ENCODE results near the gene PARD3. TPM values are rescaled to one million over a fixed set of nuclear protein-coding genes. Genes with fewer than 3 reads are reported as not detected.

PARD3 gene
- total RNA-seq, 4 donors from 2014 or later = 42.6 to 63.6 (median 55.2) TPM

DNA sequence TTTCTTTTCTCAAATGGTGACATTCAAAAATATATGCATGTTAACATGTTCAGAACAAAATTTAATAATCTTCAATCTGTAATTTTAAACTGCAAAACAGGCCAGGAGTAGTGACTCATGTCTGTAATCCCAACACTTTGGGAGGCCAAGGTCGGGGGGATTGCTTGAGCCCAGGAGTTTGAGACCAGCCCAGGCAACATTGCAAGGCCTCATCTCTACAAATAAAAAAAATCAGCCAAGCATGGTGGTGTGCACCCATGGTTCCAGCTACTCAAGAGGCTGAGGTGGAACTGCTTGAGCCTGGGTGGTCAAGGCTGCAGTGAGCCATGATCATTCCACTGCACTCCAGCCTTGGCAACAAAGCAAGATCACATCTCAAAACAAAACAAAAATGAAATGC is 394.3 kb downstream of the PARD3 start:
- no peak for DNase-seq (ENCODE audit: low spot score in 2 of 2)
- Histone ChIP-seq H3K36me3 (no peaks in the 10 kb centered on the region), H3K4me3 (no peak overlapping the region), H3K27ac (no peak overlapping the region), H3K27me3 (no peaks in the 10 kb centered on the region), H3K9me3 (no peaks in the 10 kb centered on the region), H3K4me1 (peaks cover 0 to 17% (median 0%) of the 10 kb centered on the region in 4 donors)
- WGBS, 2 donors = 0 to 67% methylated on average over 1 of the region's 1 CpG
- TF ChIP-seq EP300 (IDR thresholded peaks at IDR 0.05) = no peak
- TF ChIP-seq, protein P1, sequence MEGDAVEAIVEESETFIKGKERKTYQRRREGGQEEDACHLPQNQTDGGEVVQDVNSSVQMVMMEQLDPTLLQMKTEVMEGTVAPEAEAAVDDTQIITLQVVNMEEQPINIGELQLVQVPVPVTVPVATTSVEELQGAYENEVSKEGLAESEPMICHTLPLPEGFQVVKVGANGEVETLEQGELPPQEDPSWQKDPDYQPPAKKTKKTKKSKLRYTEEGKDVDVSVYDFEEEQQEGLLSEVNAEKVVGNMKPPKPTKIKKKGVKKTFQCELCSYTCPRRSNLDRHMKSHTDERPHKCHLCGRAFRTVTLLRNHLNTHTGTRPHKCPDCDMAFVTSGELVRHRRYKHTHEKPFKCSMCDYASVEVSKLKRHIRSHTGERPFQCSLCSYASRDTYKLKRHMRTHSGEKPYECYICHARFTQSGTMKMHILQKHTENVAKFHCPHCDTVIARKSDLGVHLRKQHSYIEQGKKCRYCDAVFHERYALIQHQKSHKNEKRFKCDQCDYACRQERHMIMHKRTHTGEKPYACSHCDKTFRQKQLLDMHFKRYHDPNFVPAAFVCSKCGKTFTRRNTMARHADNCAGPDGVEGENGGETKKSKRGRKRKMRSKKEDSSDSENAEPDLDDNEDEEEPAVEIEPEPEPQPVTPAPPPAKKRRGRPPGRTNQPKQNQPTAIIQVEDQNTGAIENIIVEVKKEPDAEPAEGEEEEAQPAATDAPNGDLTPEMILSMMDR (IDR thresholded peaks at IDR 0.05) = no peak
- TF ChIP-seq POLR2A (IDR thresholded peaks at IDR 0.05) = no peak

- H3K36me3 ChIP-seq = no peaks in the 10 kb centered on the region
- no peak for DNase-seq (ENCODE audit: low spot score in 2 of 2)
- H3K4me1 ChIP-seq = peaks cover 0 to 17% (median 0%) of the 10 kb centered on the region in 4 donors
- 83 to 88% methylated on average over 3 of the region's 3 CpGs for WGBS, 2 donors
- no peaks in the 10 kb centered on the region for H3K27me3 ChIP-seq
- TF ChIP-seq, protein P1 (IDR thresholded peaks at IDR 0.05) = no peak
- TF ChIP-seq POLR2A (IDR thresholded peaks at IDR 0.05) = no peak
- no peak for TF ChIP-seq EP300 (IDR thresholded peaks at IDR 0.05)
- no peak overlapping the region for H3K27ac ChIP-seq
- H3K4me3 ChIP-seq = no peak overlapping the region
- H3K9me3 ChIP-seq = no peaks in the 10 kb centered on the region
Observed at GRCh38 chr10:34420273-34420672, 394.8 kb downstream of the PARD3 start.

GRCh38 chr10:34415039-34415438 is 400.1 kb downstream of the PARD3 start:
- no peak overlapping the region for H3K27ac ChIP-seq
- WGBS, 2 donors = 85 to 94% methylated on average over 4 of the region's 4 CpGs
- TF ChIP-seq POLR2A (IDR thresholded peaks at IDR 0.05) (no peak), EP300 (IDR thresholded peaks at IDR 0.05) (no peak)
- TF ChIP-seq, protein P1 (IDR thresholded peaks at IDR 0.05) = no peak

GRCh38 chr10:34413756-34414587 is 401.1 kb downstream of the PARD3 start:
- no peak overlapping the region for H3K27ac ChIP-seq
- no peaks in the 10 kb centered on the region for H3K27me3 ChIP-seq
- no peak overlapping the region for H3K4me3 ChIP-seq
- H3K36me3 ChIP-seq = no peaks in the 10 kb centered on the region
- H3K4me1 ChIP-seq = peaks cover 0 to 9% (median 0%) of the 10 kb centered on the region in 4 donors
- WGBS, 2 donors = 66 to 69% methylated on average over 11 of the region's 11 CpGs
- TF ChIP-seq, protein P1 (IDR thresholded peaks at IDR 0.05) = no peak
- DNase-seq (ENCODE audit: low spot score in 2 of 2) = no peak
- no peaks in the 10 kb centered on the region for H3K9me3 ChIP-seq

More at GRCh38 chr10:34415039-34415438, 400.1 kb downstream of the PARD3 start:
- Histone ChIP-seq H3K4me3 (no peak overlapping the region), H3K4me1 (peaks cover 0 to 9% (median 0%) of the 10 kb centered on the region in 4 donors), H3K27me3 (no peaks in the 10 kb centered on the region), H3K36me3 (no peaks in the 10 kb centered on the region), H3K9me3 (no peaks in the 10 kb centered on the region)
- no peak for DNase-seq (ENCODE audit: low spot score in 2 of 2)

- Histone ChIP-seq H3K36me3 (no peaks in the 10 kb centered on the region), H3K9me3 (no peaks in the 10 kb centered on the region), H3K4me1 (peaks cover 0 to 9% (median 0%) of the 10 kb centered on the region in 4 donors), H3K4me3 (no peak overlapping the region), H3K27ac (no peak overlapping the region), H3K27me3 (no peaks in the 10 kb centered on the region)
- no peak for TF ChIP-seq POLR2A (IDR thresholded peaks at IDR 0.05)
- TF ChIP-seq, protein P1 (IDR thresholded peaks at IDR 0.05) = no peak
- no peak for TF ChIP-seq EP300 (IDR thresholded peaks at IDR 0.05)
- 91 to 93% methylated on average over 3 of the region's 3 CpGs for WGBS, 2 donors
- no peak for DNase-seq (ENCODE audit: low spot score in 2 of 2)
Observed at GRCh38 chr10:34413214-34413613, 401.9 kb downstream of the PARD3 start.
